SJCRH30 (cell line): ENCODE results near the gene CTNNAL1. TPM values are rescaled to one million over a fixed set of nuclear protein-coding genes. Genes with fewer than 3 reads are reported as not detected.
"Not testable (repeated sequence)": the region's sequence is repeated elsewhere in the genome, so short reads cannot be mapped to it uniquely, and the experiment has no call there.

Experiments
- DNase-seq, 2 experiments: peaks; one replicate each; pipeline ENCODE4 v3.0.0-alpha.2; 2015 to 2020
- H3K27ac ChIP-seq: fragments of 250-450 bp; sonication (Bioruptor Pico); 2 replicates; pipeline ENCODE4 v1.5.1; 2020; ENCODE audit warnings: mild to moderate bottlenecking, moderate library complexity
- H3K27me3 ChIP-seq: fragments of 250-450 bp; sonication (Bioruptor Pico); 2 replicates; pipeline ENCODE4 v1.5.1; 2020; ENCODE audit warnings: mild to moderate bottlenecking, moderate library complexity
- H3K36me3 ChIP-seq: fragments of 250-450 bp; sonication (Bioruptor Pico); 2 replicates; pipeline ENCODE4 v1.5.1; 2020; ENCODE audit warnings: mild to moderate bottlenecking, moderate library complexity
- H3K4me1 ChIP-seq: fragments of 250-450 bp; sonication (Bioruptor Pico); 2 replicates; pipeline ENCODE4 v1.5.1; 2020; ENCODE audit warnings: mild to moderate bottlenecking, moderate library complexity
- H3K4me3 ChIP-seq: fragments of 250-450 bp; sonication (Bioruptor Pico); 2 replicates; pipeline ENCODE4 v1.5.1; 2020; ENCODE audit warnings: mild to moderate bottlenecking, moderate library complexity
- H3K9me3 ChIP-seq: fragments of 250-450 bp; sonication (Bioruptor Pico); replicated peaks from 2 replicates; pipeline ENCODE4 v1.5.1; 2020; ENCODE audit warnings: mild to moderate bottlenecking, moderate library complexity
- total RNA-seq: library from RNA; depleted of rRNA; stranded (reverse); fragments of >200 nt; shearing (Covaris generic); gene quantifications from 2 replicates; pipeline ENCODE4 v1.2.3, GENCODE V29; 2014; rRNA removed

CTNNAL1 gene, protein sequence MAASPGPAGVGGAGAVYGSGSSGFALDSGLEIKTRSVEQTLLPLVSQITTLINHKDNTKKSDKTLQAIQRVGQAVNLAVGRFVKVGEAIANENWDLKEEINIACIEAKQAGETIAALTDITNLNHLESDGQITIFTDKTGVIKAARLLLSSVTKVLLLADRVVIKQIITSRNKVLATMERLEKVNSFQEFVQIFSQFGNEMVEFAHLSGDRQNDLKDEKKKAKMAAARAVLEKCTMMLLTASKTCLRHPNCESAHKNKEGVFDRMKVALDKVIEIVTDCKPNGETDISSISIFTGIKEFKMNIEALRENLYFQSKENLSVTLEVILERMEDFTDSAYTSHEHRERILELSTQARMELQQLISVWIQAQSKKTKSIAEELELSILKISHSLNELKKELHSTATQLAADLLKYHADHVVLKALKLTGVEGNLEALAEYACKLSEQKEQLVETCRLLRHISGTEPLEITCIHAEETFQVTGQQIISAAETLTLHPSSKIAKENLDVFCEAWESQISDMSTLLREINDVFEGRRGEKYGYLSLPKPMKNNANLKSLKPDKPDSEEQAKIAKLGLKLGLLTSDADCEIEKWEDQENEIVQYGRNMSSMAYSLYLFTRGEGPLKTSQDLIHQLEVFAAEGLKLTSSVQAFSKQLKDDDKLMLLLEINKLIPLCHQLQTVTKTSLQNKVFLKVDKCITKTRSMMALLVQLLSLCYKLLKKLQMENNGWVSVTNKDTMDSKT
- total RNA-seq: 81.8 and 89.7 TPM in 2 replicates

DNA sequence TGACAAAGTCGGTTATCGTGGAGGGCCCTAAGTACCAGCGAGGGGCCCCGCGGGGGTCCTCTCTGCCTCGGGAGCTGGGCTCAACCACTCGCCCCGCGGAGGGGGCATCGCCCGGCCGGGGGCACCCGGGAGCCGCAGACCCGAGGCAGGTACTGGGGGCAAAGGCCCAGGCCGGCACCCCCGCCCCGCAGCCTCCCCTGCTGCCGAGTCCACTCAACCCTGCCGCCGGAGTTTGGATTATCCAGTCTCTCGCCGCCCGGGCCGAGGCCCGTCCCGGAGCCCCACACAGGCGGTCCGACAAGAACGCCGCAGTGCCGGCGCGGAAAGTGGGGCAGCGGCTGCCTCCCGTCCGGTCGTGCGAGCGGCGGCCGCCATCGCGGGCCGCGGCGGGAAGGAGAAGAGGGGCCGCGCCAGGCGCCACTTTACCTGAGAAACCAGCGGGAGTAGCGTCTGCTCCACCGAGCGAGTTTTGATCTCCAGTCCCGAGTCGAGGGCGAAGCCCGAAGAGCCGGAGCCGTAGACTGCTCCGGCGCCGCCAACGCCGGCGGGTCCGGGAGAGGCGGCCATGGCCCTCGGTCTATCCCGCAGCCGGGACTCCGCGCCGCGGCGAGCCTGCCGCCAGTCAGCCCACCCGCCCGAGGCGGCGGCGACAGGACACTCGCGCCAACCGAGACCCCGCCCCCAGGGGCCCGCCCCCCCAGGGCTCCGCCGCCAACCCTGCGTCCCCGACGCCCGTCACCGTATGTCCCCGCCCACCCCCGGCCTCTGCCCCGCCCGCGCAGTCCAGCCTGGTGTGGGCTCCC lies at the start of gene CTNNAL1:
TSS of gene CTNNAL1 (minus strand) at position 624 of the 803 bp plus-strand sequence. CDS start at position 567, 57 bp downstream.
- DNase-seq: peak; percentile 96 to 98
- Histone ChIP-seq H3K9me3 (no peaks in the 10 kb centered on the region), H3K27me3 (no peaks in the 10 kb centered on the region), H3K36me3 (peaks cover 6% of the 10 kb centered on the region; the same call in 1 of the 2 replicates), H3K27ac (peak within 1 kb of the TSS; percentile 82), H3K4me3 (peak within 1 kb of the TSS; percentile 92), H3K4me1 (peaks cover 21% of the 10 kb centered on the region)

DNA sequence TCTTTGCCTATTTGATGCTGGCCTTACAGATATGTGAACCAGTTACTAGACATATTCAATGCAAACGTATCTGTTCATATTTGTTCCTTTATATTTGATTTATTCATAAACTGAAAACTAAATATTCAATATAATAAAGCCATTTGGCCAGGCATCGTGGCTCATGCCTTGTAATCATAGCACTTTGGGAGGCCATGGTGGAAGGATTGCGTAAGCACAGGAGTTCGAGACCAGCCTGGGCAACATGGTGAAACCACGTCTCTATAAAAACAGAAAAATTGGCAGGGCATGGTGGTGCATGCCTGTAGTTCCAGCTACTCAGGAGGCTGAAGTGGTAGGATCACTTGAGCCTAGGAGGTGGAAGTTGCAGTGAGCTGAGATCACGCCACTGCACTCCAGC lies 49.2 kb upstream of the CTNNAL1 start:
- no peak for DNase-seq
- no peak overlapping the region for H3K27ac ChIP-seq
- H3K4me3 ChIP-seq: no peak overlapping the region
- no peaks in the 10 kb centered on the region for H3K4me1 ChIP-seq
- H3K9me3 ChIP-seq: no peaks in the 10 kb centered on the region
- H3K36me3 ChIP-seq: peaks cover 62% of the 10 kb centered on the region
- H3K27me3 ChIP-seq: no peaks in the 10 kb centered on the region

DNA sequence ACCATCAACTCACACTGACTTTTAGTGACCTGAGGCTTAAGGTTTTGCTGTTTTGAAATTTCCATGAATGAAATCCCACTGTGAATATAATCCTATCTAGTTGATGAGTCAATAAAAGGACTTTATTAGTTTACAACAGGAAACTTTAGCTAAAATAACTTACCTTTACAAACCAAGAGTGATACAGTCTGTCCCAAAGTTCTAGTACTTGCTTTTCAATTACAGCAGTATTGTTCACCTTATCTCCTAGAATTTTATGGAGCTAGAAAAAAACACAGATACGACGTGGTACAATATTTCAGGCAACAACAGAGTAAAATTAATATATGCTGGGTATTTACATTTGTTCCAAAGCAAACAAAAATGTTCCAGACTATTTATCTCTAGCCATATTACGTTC lies 46.9 kb upstream of the CTNNAL1 start:
- H3K27ac ChIP-seq: no peak overlapping the region
- DNase-seq: no peak
- peaks cover 67% of the 10 kb centered on the region for H3K36me3 ChIP-seq
- H3K27me3 ChIP-seq: no peaks in the 10 kb centered on the region
- H3K9me3 ChIP-seq: no peaks in the 10 kb centered on the region
- H3K4me1 ChIP-seq: no peaks in the 10 kb centered on the region
- H3K4me3 ChIP-seq: no peak overlapping the region

DNA sequence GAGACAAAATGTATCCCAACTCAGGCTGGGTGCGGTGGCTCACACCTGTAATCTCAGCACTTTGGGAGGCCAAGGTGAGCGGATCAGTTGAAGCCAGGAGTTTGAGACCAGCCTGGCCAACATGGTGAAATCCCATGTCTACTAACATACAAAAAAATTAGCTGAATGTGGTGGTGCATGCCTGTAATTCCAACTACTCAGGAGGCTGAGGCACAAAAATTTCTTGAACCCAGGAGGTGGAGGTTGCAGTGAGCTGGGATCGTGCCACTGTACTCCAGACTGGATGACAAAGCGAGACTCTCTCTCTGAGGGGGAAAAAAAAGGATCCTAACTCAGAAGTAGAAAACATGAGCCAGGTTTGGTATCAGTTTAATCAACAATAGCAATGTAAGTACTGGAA lies 39.8 kb upstream of the CTNNAL1 start:
- not testable (repeated sequence) for DNase-seq, H3K4me3 ChIP-seq, H3K27ac ChIP-seq, H3K4me1 ChIP-seq, H3K27me3 ChIP-seq, H3K9me3 ChIP-seq
- peaks cover 72% of the 10 kb centered on the region for H3K36me3 ChIP-seq

DNA sequence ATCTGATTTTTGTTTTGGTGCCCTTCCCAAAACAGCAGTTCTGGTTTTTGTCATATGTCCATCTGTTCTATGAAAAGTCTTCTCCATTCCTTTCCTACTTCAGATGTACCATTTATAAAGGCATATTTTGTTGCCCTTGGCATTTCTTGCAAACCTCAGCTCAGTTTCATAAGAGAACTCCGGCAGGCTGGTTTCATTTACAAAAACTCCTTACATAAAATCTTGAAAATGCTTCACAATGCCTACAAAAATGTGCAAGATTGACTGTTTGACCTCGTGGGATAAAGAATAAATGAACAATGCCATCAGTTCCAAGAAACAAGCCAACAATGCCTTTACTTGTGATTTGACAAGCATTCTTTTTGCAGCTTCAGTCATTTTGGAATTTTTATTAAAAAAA lies 39.1 kb upstream of the CTNNAL1 start:
- Histone ChIP-seq H3K27ac (no peak overlapping the region), H3K4me1 (no peaks in the 10 kb centered on the region), H3K4me3 (no peak overlapping the region), H3K9me3 (no peaks in the 10 kb centered on the region), H3K36me3 (peaks cover 76% of the 10 kb centered on the region), H3K27me3 (no peaks in the 10 kb centered on the region)
- no peak for DNase-seq

DNA sequence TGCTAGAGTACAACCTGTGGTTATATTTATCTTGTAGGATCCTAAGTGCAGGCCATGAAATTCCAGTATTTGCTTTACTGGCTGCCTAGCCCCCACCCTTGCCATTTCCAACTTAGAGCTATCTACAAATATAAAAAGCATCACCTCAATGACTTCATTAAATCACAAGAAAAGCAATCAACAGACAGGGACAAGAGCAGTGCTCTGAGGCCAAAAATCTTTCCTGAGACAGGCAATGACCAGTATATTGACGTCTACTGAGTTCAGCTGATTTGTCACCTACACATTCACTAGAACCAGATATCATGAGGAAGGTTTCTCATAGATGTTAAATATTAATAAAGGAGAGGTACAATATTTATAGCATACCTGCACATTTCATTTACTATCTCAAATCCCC lies 38.4 kb upstream of the CTNNAL1 start:
- Histone ChIP-seq H3K27me3 (no peaks in the 10 kb centered on the region), H3K36me3 (peaks cover 76% of the 10 kb centered on the region)

DNA sequence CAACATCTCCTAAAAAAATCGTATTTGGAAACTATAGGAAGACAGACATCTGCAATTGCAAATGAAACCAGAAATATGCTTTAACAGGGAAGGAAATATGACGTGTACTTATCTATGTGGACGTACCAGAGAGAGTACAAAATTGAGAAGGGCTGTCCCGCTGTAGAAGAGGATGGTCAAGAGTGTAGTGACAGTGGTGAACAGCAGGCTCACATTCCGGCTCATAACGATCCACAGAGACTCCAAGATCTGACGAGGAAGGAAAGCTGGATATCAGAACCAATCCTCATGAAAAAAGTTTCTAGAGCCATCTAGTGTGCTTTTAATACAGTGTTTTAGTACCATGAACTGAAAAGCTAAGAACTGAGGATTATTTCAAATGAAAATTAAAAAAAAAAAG lies 37.1 kb upstream of the CTNNAL1 start:
- Histone ChIP-seq H3K4me1 (no peaks in the 10 kb centered on the region), H3K4me3 (no peak overlapping the region), H3K27me3 (no peaks in the 10 kb centered on the region), H3K9me3 (no peaks in the 10 kb centered on the region), H3K36me3 (peaks cover 82% of the 10 kb centered on the region), H3K27ac (no peak overlapping the region)
- no peak for DNase-seq

More for the DNA sequence above, 38.4 kb upstream of the CTNNAL1 start:
- no peak overlapping the region for H3K27ac ChIP-seq
- H3K4me1 ChIP-seq: no peaks in the 10 kb centered on the region
- H3K4me3 ChIP-seq: no peak overlapping the region
- H3K9me3 ChIP-seq: no peaks in the 10 kb centered on the region
- no peak for DNase-seq

DNA sequence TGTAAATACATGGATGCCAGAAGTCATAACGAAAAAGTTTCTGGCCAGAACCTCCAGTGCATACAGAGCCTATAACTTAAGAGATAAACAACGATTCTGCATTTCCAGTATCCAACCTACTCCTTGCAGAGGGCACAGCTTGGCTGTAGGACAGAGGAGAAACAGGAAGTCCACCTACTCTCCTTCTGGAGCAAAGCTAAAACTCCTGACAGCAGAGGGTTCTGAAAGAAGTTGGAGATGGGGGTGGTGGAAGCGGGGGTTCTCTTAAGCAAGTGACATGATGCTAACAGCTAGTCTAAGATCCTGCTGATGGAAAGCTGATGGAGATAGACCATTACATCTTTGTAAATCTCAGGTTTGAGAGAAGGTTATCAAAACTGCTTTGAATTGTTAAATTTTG lies 35.5 kb upstream of the CTNNAL1 start:
- Histone ChIP-seq H3K36me3 (peaks cover 84% of the 10 kb centered on the region), H3K27ac (no peak overlapping the region), H3K27me3 (no peaks in the 10 kb centered on the region), H3K4me3 (no peak overlapping the region), H3K4me1 (no peaks in the 10 kb centered on the region), H3K9me3 (no peaks in the 10 kb centered on the region)
- DNase-seq: no peak

DNA sequence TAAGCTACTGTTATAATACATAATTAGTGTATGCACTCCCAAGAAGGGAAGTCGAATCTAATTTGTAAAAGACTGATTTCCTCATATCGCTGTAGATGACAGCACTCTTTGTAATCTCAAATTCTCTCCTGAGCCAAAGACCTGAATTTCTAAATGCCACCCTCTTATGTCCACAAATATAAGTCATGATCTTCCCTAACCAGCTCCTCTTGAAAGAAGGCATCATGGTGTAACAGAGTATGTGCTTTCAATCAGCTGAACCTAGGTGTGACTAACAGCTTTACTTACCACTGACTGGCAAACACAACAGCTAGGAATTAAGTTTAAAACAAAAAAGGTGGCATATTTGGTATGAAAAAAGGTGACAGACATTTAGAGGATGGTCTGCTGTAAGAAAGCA lies 34.0 kb upstream of the CTNNAL1 start:
- Histone ChIP-seq H3K4me1 (no peaks in the 10 kb centered on the region), H3K9me3 (0 out of 2 replicates have a peak, but pooled peaks cover 7% of the 10 kb centered on the region), H3K36me3 (peaks cover 82% of the 10 kb centered on the region), H3K27me3 (no peaks in the 10 kb centered on the region), H3K4me3 (no peak overlapping the region), H3K27ac (no peak overlapping the region)
- no peak for DNase-seq

DNA sequence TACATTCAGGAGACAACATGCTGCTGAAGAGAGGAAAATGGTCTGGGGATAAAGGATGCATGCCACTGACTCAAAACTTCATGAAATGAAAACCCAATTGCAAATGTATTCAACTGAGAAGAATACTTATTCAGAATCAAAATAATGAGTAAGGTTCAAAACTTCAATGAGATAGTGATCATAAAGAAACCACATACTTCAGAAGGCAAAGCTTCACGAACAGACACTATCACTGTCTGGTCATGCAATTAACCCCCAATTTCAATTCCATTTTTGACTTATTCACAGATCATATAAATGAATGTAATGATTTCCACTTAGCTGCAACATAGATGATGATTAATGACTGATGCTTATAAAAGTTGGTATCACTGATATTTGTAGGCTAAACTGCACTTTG lies 33.0 kb upstream of the CTNNAL1 start:
- DNase-seq: no peak
- Histone ChIP-seq H3K9me3 (0 out of 2 replicates have a peak, but pooled peaks cover 7% of the 10 kb centered on the region), H3K4me3 (no peak overlapping the region), H3K4me1 (no peaks in the 10 kb centered on the region), H3K27ac (no peak overlapping the region), H3K36me3 (peaks cover 88% of the 10 kb centered on the region), H3K27me3 (no peaks in the 10 kb centered on the region)

DNA sequence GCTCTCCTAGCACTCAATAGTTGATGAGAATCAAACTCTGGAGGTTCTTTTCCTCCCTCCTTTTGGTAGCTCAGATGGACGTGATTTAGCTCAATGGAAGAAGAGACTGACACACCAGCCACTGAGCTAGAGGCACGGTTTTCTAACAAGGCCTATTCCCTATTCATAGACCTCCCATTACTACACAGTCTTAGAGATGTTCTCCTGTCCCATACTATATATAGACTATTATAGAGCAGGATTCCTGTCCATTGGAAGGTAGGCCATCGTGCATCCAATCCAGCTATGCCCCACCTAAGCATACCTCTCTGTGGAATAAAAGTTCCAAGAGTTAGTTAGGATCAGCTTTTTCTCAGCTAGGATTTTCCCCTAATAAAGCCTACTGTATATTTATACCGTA lies 30.3 kb upstream of the CTNNAL1 start:
- Histone ChIP-seq H3K36me3 (peaks cover 71% of the 10 kb centered on the region), H3K27me3 (no peaks in the 10 kb centered on the region)

DNA sequence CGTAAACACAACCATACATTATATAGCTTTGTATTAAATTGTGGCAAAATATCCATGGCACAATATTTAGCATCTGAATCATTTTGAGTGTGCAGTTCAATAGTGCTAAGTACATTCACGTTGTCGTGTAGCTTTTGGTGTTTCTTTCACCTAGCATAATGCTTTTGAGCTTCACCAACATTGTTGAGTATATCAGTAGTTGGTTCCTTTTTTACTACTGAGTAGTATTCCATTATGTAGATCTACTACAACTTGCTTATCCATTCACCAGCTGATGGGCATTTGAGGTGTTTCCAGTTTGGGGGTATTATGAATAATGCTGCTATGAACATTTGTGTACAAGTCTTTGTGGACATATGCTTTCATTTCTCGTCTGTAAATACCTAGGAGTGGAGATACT lies 27.3 kb upstream of the CTNNAL1 start:
- H3K4me1 ChIP-seq: peaks cover 6% of the 10 kb centered on the region
- H3K9me3 ChIP-seq: 0 out of 2 replicates have a peak, but pooled peaks cover 7% of the 10 kb centered on the region
- H3K36me3 ChIP-seq: peaks cover 60% of the 10 kb centered on the region
- no peak overlapping the region for H3K4me3 ChIP-seq
- DNase-seq: no peak
- H3K27me3 ChIP-seq: no peaks in the 10 kb centered on the region
- H3K27ac ChIP-seq: no peak overlapping the region

More for the DNA sequence above, 30.3 kb upstream of the CTNNAL1 start:
- 0 out of 2 replicates have a peak, but pooled peaks cover 7% of the 10 kb centered on the region for H3K9me3 ChIP-seq
- no peak overlapping the region for H3K27ac ChIP-seq
- no peak overlapping the region for H3K4me3 ChIP-seq
- DNase-seq: no peak
- H3K4me1 ChIP-seq: no peaks in the 10 kb centered on the region

DNA sequence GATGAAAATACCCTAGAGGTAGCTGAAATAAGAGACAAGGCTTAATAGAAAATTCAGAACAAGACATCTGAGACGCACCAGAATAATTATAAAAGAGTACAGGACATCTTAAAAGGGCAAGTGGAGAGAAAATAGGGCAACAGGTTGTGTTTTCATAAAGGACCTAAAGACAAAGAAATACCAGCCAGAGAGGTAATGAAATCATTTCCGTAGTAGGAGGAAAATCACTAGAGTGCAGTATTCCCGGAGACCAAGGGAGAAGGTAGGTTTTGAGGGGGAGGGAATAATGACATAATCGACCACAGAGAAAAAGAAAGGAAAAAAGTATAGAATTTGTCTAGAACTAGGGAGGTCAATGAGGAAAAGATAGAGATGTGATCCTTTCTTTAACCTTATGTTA lies 26.2 kb upstream of the CTNNAL1 start:
- peaks cover 59% of the 10 kb centered on the region for H3K36me3 ChIP-seq
- no peaks in the 10 kb centered on the region for H3K27me3 ChIP-seq
- H3K9me3 ChIP-seq: 0 out of 2 replicates have a peak, but pooled peaks cover 7% of the 10 kb centered on the region
- peaks cover 6% of the 10 kb centered on the region for H3K4me1 ChIP-seq
- no peak overlapping the region for H3K4me3 ChIP-seq
- H3K27ac ChIP-seq: no peak overlapping the region
- DNase-seq: no peak

DNA sequence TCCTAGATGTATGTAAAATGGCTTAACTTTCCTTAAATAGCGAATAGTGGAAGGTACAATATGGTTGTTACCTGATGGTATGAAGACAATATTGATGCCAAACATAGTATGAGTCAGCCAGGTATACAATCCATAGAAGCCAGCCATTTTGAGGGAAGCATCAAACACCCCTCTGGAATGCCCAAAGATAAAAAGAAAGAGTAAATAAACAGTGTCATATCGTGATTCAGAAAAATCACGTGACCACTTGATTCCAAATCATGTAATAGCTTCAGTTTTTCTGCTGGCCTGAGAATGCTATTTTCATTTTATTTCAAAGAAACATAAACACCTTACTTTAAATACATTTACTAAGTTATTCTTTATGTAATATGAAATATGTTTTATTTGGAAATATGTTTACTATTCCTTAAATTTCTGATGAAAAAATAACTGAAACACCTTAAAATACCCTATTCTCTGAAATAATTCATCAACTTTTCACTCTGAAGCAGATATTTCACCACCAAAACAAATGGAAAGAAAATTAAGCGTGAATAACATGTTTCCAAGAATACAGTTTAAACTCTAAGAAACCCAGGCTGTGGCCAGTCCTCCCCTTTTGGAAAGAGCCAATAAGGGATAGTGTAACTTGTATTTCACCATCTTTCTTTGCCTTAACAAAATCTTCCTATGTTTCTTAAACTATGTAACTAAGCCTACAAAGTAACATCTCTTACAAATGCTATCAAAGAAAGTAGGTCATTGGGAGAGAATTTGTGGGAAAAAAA lies 24.8 kb upstream of the CTNNAL1 start:
- DNase-seq: no peak
- no peak overlapping the region for H3K4me3 ChIP-seq
- H3K36me3 ChIP-seq: peaks cover 60% of the 10 kb centered on the region
- peaks cover 6% of the 10 kb centered on the region for H3K4me1 ChIP-seq
- 0 out of 2 replicates have a peak, but pooled peaks cover 2% of the 10 kb centered on the region for H3K9me3 ChIP-seq
- H3K27ac ChIP-seq: no peak overlapping the region
- H3K27me3 ChIP-seq: no peaks in the 10 kb centered on the region
